ENCODE results near the gene ARFIP1. TPM values are rescaled to one million over a fixed set of nuclear protein-coding genes. Genes with fewer than 3 reads are reported as not detected.

Gene ARFIP1
- total RNA-seq, 1 experiment from 2014 or later = 32.7 TPM

- Histone ChIP-seq H3K9me3 (ENCODE audit: control insufficient read depth in 1 of 2, insufficient read depth in 1 of 2, low read depth in 1 of 2, low read length in 2 of 2) (no peaks in the 10 kb centered on the region), H3K9ac (ENCODE audit: low read length) (peak overlapping the region; percentile 86), H2AFZ (ENCODE audit: low read depth, low read length, poor library complexity, severe bottlenecking) (peak overlapping the region; percentile 93), H3K79me2 (ENCODE audit: insufficient read depth, low read length) (peaks cover 38% of the 10 kb centered on the region), H4K20me1 (ENCODE audit: insufficient read depth) (no peaks in the 10 kb centered on the region), H3K4me3 (replicated peaks in 1 of 2; ENCODE audit: low read depth in 1 of 2, low read length in 2 of 2) (peak overlapping the region; percentile 78 to 92), H3K27ac (ENCODE audit: low read depth, low read length) (peak overlapping the region; percentile 63), H3K4me2 (ENCODE audit: low read length) (peak overlapping the region; percentile 91), H3K36me3 (ENCODE audit: control insufficient read depth in 1 of 2, insufficient read depth in 2 of 2, low read length in 2 of 2) (no peaks in the 10 kb centered on the region), H3K27me3 (ENCODE audit: insufficient read depth, low read length) (no peaks in the 10 kb centered on the region), H3K9me2 (ENCODE audit: insufficient read depth) (no peaks in the 10 kb centered on the region), H3K4me1 (ENCODE audit: control insufficient read depth in 1 of 2, insufficient read depth in 2 of 2, low read length in 2 of 2) (peaks cover 5 to 21% of the 10 kb centered on the region in 2 experiments; a peak in 3 of 4 replicates)
- intact Hi-C loops (cut with micrococcal nuclease) = loop anchor here (2.0 kb wide), 1 partner anchor 242 kb away; the partner anchor contains the start of gene FBXW7
- no peak for TF ChIP-seq ZFX (IDR thresholded peaks at IDR 0.05)
- ChIA-PET POLR2A (interaction anchor here (1.4 kb wide), 1 partner anchor 11 kb away, joined by 3 read pairs; no protein-coding TSS in a partner anchor), CTCF (interaction anchor here (0.7 to 1.3 kb wide), 3 partner anchors 44 to 370 kb away, joined by 3 to 4 read pairs (median 3); no protein-coding TSS in a partner anchor), RAD21 (ENCODE audit: low non-redundant PET in 1 of 2, low total read pairs in 2 of 2, uncharacterized antibody in 2 of 2, unreplicated experiment in 2 of 2) (no interaction called here)
- BruUV-seq (replicated peaks) = TSS peak; percentile 68
- no peak for DNase-seq (ENCODE audit: low read depth, low spot score)
- ATAC-seq = no peak
These were observed 870 bp upstream of the ARFIP1 start for GRCh38 chr4:152778656-152779512.

- peaks cover 52% of the 10 kb centered on the region for H3K79me2 ChIP-seq (ENCODE audit: insufficient read depth, low read length)
- no peaks in the 10 kb centered on the region for H3K36me3 ChIP-seq (ENCODE audit: control insufficient read depth in 1 of 2, insufficient read depth in 2 of 2, low read length in 2 of 2)
- intact Hi-C loops (cut with micrococcal nuclease) = no loop called here
- ChIA-PET POLR2A (interaction anchor here (1.4 kb wide), 1 partner anchor 13 kb away, joined by 3 read pairs; no protein-coding TSS in a partner anchor), RAD21 (ENCODE audit: low non-redundant PET in 1 of 2, low total read pairs in 2 of 2, uncharacterized antibody in 2 of 2, unreplicated experiment in 2 of 2) (no interaction called here), CTCF (no interaction called here)
- H3K27me3 ChIP-seq (ENCODE audit: insufficient read depth, low read length) = no peaks in the 10 kb centered on the region
- no peak for DNase-seq (ENCODE audit: low read depth, low spot score)
- H3K9me3 ChIP-seq (ENCODE audit: control insufficient read depth in 1 of 2, insufficient read depth in 1 of 2, low read depth in 1 of 2, low read length in 2 of 2) = no peaks in the 10 kb centered on the region
- H3K27ac ChIP-seq (ENCODE audit: low read depth, low read length) = peak overlapping the region; percentile 68
- peak; percentile 1 for ATAC-seq
- no peaks in the 10 kb centered on the region for H3K9me2 ChIP-seq (ENCODE audit: insufficient read depth)
- TSS peak; percentile 75 for BruUV-seq (replicated peaks)
- peaks cover 5 to 21% of the 10 kb centered on the region in 2 experiments; a peak in 3 of 4 replicates for H3K4me1 ChIP-seq (ENCODE audit: control insufficient read depth in 1 of 2, insufficient read depth in 2 of 2, low read length in 2 of 2)
- peak overlapping the region; percentile 78 to 92 for H3K4me3 ChIP-seq (replicated peaks in 1 of 2; ENCODE audit: low read depth in 1 of 2, low read length in 2 of 2)
- H3K4me2 ChIP-seq (ENCODE audit: low read length) = peak overlapping the region; percentile 91
- no peak overlapping the region for H2AFZ ChIP-seq (ENCODE audit: low read depth, low read length, poor library complexity, severe bottlenecking)
- peak overlapping the region; percentile 86 for H3K9ac ChIP-seq (ENCODE audit: low read length)
- no peaks in the 10 kb centered on the region; the same call in 1 of the 2 replicates for H4K20me1 ChIP-seq (ENCODE audit: insufficient read depth)
- TF ChIP-seq EZH2phosphoT487 (IDR thresholded peaks at IDR 0.05; ENCODE audit: borderline replicate concordance) (no peak), TCF7L2 (IDR thresholded peaks at IDR 0.05; ENCODE audit: borderline replicate concordance, extremely low read depth, insufficient read depth, insufficient read length) (no peak), ELF1 (IDR thresholded peaks at IDR 0.05; ENCODE audit: borderline replicate concordance, low read depth) (no peak), POLR2AphosphoS5 (IDR thresholded peaks at IDR 0.05; ENCODE audit: low read depth, low read length) (no peak), REST (IDR thresholded peaks at IDR 0.05; ENCODE audit: low read depth) (no peak), POLR2A (IDR thresholded peaks at IDR 0.05; ENCODE audit: borderline replicate concordance, extremely low read depth, insufficient read depth, insufficient read length) (no peak), EGR1 (IDR thresholded peaks at IDR 0.05; ENCODE audit: low read depth) (no peak), CBX3 (IDR thresholded peaks at IDR 0.05; ENCODE audit: low read depth) (no peak), FOSL1 (IDR thresholded peaks at IDR 0.05; ENCODE audit: low read depth) (no peak), ATF3 (IDR thresholded peaks at IDR 0.05) (no peak)
- TF ChIP-seq, protein P1, sequence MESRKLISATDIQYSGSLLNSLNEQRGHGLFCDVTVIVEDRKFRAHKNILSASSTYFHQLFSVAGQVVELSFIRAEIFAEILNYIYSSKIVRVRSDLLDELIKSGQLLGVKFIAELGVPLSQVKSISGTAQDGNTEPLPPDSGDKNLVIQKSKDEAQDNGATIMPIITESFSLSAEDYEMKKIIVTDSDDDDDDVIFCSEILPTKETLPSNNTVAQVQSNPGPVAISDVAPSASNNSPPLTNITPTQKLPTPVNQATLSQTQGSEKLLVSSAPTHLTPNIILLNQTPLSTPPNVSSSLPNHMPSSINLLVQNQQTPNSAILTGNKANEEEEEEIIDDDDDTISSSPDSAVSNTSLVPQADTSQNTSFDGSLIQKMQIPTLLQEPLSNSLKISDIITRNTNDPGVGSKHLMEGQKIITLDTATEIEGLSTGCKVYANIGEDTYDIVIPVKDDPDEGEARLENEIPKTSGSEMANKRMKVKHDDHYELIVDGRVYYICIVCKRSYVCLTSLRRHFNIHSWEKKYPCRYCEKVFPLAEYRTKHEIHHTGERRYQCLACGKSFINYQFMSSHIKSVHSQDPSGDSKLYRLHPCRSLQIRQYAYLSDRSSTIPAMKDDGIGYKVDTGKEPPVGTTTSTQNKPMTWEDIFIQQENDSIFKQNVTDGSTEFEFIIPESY (IDR thresholded peaks at IDR 0.05; ENCODE audit: extremely low read depth, insufficient replicate concordance, low read length) = no peak
These were observed 569 bp downstream of the ARFIP1 start for GRCh38 chr4:152780267-152780778.
